PC-3 (cell line): ENCODE results near the gene ADAM19. TPM values are rescaled to one million over a fixed set of nuclear protein-coding genes. Genes with fewer than 3 reads are reported as not detected.

Experiments
- ATAC-seq: fragments of 200-7000 bp; cut with Tn5 transposase; 2 replicates; pipeline ENCODE4 v1.9.1; 2020; ENCODE audit warnings: mild to moderate bottlenecking, moderate library complexity
- BruUV-seq: library from RNA; stranded (reverse); fragments of 400-500 nt; replicated peaks from 2 replicates; lab custom pipeline; 2021; lab: Mats Ljungman, UMichigan
- CTCF ChIA-PET: fragments of 300-600 bp; sonication (Branson Sonifier 250); formaldehyde crosslinking; loops from one replicate; lab custom pipeline; 2022; ENCODE audit warnings: antibody characterized with exemption; lab: Charles Lee
- POLR2A ChIA-PET: fragments of 300-600 bp; sonication (Branson Sonifier 250); formaldehyde crosslinking; loops from one replicate; lab custom pipeline; 2022; ENCODE audit warnings: antibody characterized with exemption; ENCODE audit not compliant: unreplicated experiment; lab: Charles Lee
- DNase-seq: peaks from one replicate; pipeline ENCODE4 v3.0.0-alpha.2; 2015
- H2AFZ ChIP-seq: fragments of 300-600 bp; sonication (generic); 2 replicates; pipeline ENCODE4 v1.6.0; 2016; ENCODE audit warnings: antibody characterized with exemption, low read length
- H3F3A ChIP-seq: fragments of 300-600 bp; sonication (generic); one replicate; pipeline ENCODE4 v1.6.0; 2017; ENCODE audit warnings: antibody characterized with exemption, low read length, control low read depth, mild to moderate bottlenecking; ENCODE audit not compliant: unreplicated experiment
- H3K27ac ChIP-seq: fragments of 300-600 bp; sonication (generic); 2 replicates; pipeline ENCODE4 v1.5.1; 2016; ENCODE audit warnings: mild to moderate bottlenecking, low read length
- H3K27me3 ChIP-seq: fragments of 300-600 bp; sonication (generic); 2 replicates; pipeline ENCODE4 v1.6.1; 2016; ENCODE audit warnings: low read length, mixed read lengths
- H3K36me3 ChIP-seq: fragments of 300-600 bp; sonication (generic); 2 replicates; pipeline ENCODE4 v1.6.1; 2016; ENCODE audit warnings: low read depth, mixed run types, low read length, mixed read lengths
- H3K4me1 ChIP-seq: fragments of 300-600 bp; sonication (generic); 2 replicates; pipeline ENCODE4 v1.5.1; 2016; ENCODE audit warnings: low read length; ENCODE audit not compliant: insufficient read depth
- H3K4me2 ChIP-seq: fragments of 300-600 bp; sonication (generic); 2 replicates; pipeline ENCODE4 v1.6.0; 2016; ENCODE audit warnings: low read length
- H3K4me3 ChIP-seq: fragments of 300-600 bp; sonication (generic); 2 replicates; pipeline ENCODE4 v1.5.1; 2016; ENCODE audit warnings: mild to moderate bottlenecking, low read length, mixed read lengths
- H3K79me2 ChIP-seq: fragments of 300-600 bp; sonication (generic); 2 replicates; pipeline ENCODE4 v1.6.1; 2017; ENCODE audit warnings: low read length, mixed read lengths
- H3K9ac ChIP-seq: fragments of 300-600 bp; sonication (generic); 2 replicates; pipeline ENCODE4 v1.6.0; 2016; ENCODE audit warnings: mild to moderate bottlenecking, low read length
- H3K9me2 ChIP-seq: fragments of 300-600 bp; sonication (generic); replicated peaks from 2 replicates; pipeline ENCODE4 v1.6.1; 2016; ENCODE audit warnings: mixed run types, low read length, mixed read lengths
- H3K9me3 ChIP-seq: fragments of 300-600 bp; sonication (generic); 2 replicates; pipeline ENCODE4 v1.6.1; 2016; ENCODE audit warnings: low read length, mixed read lengths
- H4K20me1 ChIP-seq: fragments of 300-600 bp; sonication (generic); 2 replicates; pipeline ENCODE4 v1.6.1; 2016; ENCODE audit warnings: low read length, mixed read lengths
- CTCF ChIP-seq: fragments of 300-600 bp; sonication (generic); conservative IDR thresholded peaks from 2 replicates; pipeline ENCODE4 v1.5.1; 2017; ENCODE audit warnings: antibody characterized with exemption, low read depth, mild to moderate bottlenecking, low read length
- EZH2 ChIP-seq: fragments of 300-600 bp; sonication (generic); IDR thresholded peaks from one replicate; pipeline ENCODE4 v1.6.1; 2017; ENCODE audit warnings: antibody characterized with exemption, mild to moderate bottlenecking, low read length; ENCODE audit not compliant: unreplicated experiment
- EZH2phosphoT487 ChIP-seq: fragments of 300-600 bp; sonication (generic); IDR thresholded peaks from 2 replicates; pipeline ENCODE4 v1.6.1; 2018; ENCODE audit warnings: mild to moderate bottlenecking, antibody characterized with exemption, low read length, borderline replicate concordance
- intact Hi-C: fragments of 100-400 bp; cut with micrococcal nuclease; formaldehyde crosslinking; loops from 2 replicates; pipeline ENCODE4 v1.9.0; 2023
- total RNA-seq: library from RNA; depleted of rRNA; stranded (reverse); fragments of >200 nt; gene quantifications from 2 replicates; pipeline ENCODE4 v1.2.3, GENCODE V29; 2014

Gene ADAM19
- total RNA-seq, 1 experiment from 2014 or later: 115 TPM

GRCh38 chr5:157455057-157455456 is 120.5 kb downstream of the ADAM19 start:
- TF ChIP-seq CTCF: no peak
- TF ChIP-seq EZH2phosphoT487: no peak
- TF ChIP-seq EZH2: no peak
- Histone ChIP-seq H3K27ac (no peak overlapping the region), H3K9me3 (no peaks in the 10 kb centered on the region), H3K9ac (no peak overlapping the region), H3K4me3 (no peak overlapping the region), H2AFZ (no peak overlapping the region), H4K20me1 (no peaks in the 10 kb centered on the region), H3K27me3 (no peaks in the 10 kb centered on the region), H3K4me2 (no peak overlapping the region), H3K4me1 (no peaks in the 10 kb centered on the region; the same call in 1 of the 2 replicates), H3K79me2 (no peaks in the 10 kb centered on the region), H3F3A (no peaks in the 10 kb centered on the region), H3K36me3 (no peaks in the 10 kb centered on the region), H3K9me2 (no peaks in the 10 kb centered on the region)
- POLR2A ChIA-PET: no interaction called here
- intact Hi-C loops: no loop called here
- no peak for DNase-seq
- no peak for ATAC-seq
- BruUV-seq: no TSS peak
- CTCF ChIA-PET: no interaction called here

GRCh38 chr5:157454273-157454672 is 121.3 kb downstream of the ADAM19 start:
- H3K36me3 ChIP-seq: no peaks in the 10 kb centered on the region
- CTCF ChIA-PET: no interaction called here

GRCh38 chr5:157451806-157452205 is 123.8 kb downstream of the ADAM19 start:
- DNase-seq (no peak), ATAC-seq (no peak)
- no peaks in the 10 kb centered on the region for H3K79me2 ChIP-seq
- H2AFZ ChIP-seq: no peak overlapping the region
- no peaks in the 10 kb centered on the region for H3F3A ChIP-seq
- no peak overlapping the region for H3K9ac ChIP-seq
- H3K4me1 ChIP-seq: peaks cover 8% of the 10 kb centered on the region; the same call in 1 of the 2 replicates
- POLR2A ChIA-PET: no interaction called here
- no TSS peak for BruUV-seq
- H4K20me1 ChIP-seq: no peaks in the 10 kb centered on the region
- H3K4me3 ChIP-seq: no peak overlapping the region
- H3K9me3 ChIP-seq: no peaks in the 10 kb centered on the region
- H3K4me2 ChIP-seq: no peak overlapping the region
- H3K27ac ChIP-seq: no peak overlapping the region
- CTCF ChIA-PET: no interaction called here
- intact Hi-C loops: no loop called here
- H3K36me3 ChIP-seq: no peaks in the 10 kb centered on the region
- TF ChIP-seq EZH2 (no peak), CTCF (no peak), EZH2phosphoT487 (no peak)
- no peaks in the 10 kb centered on the region for H3K27me3 ChIP-seq
- no peaks in the 10 kb centered on the region for H3K9me2 ChIP-seq

More at GRCh38 chr5:157454273-157454672, 121.3 kb downstream of the ADAM19 start:
- Histone ChIP-seq H3K4me1 (no peaks in the 10 kb centered on the region), H3K79me2 (no peaks in the 10 kb centered on the region), H2AFZ (no peak overlapping the region), H3K9ac (no peak overlapping the region), H3K4me3 (no peak overlapping the region), H3F3A (no peaks in the 10 kb centered on the region), H3K9me3 (no peaks in the 10 kb centered on the region), H3K27me3 (no peaks in the 10 kb centered on the region), H4K20me1 (no peaks in the 10 kb centered on the region), H3K4me2 (no peak overlapping the region), H3K27ac (no peak overlapping the region), H3K9me2 (no peaks in the 10 kb centered on the region)
- TF ChIP-seq EZH2phosphoT487: no peak
- intact Hi-C loops: no loop called here
- ATAC-seq (no peak), DNase-seq (no peak)
- POLR2A ChIA-PET: no interaction called here
- BruUV-seq: no TSS peak
